PC-9 (cell line): Measurements from ENCODE around the gene RPS19BP1.

Experiments used
- EZH2 ChIP-seq: fragments of 200-600 bp; sonication (generic); IDR thresholded peaks from 2 replicates; pipeline ENCODE4 v1.8.0; 2017; ENCODE audit warnings: antibody characterized with exemption, low read depth
- TF ChIP-seq, protein P1 (sequence below): fragments of 200-600 bp; sonication (generic); conservative IDR thresholded peaks from 2 replicates; pipeline ENCODE4 v1.6.1; 2017; ENCODE audit warnings: mixed run types, antibody characterized with exemption, mild to moderate bottlenecking, moderate library complexity

DNA sequence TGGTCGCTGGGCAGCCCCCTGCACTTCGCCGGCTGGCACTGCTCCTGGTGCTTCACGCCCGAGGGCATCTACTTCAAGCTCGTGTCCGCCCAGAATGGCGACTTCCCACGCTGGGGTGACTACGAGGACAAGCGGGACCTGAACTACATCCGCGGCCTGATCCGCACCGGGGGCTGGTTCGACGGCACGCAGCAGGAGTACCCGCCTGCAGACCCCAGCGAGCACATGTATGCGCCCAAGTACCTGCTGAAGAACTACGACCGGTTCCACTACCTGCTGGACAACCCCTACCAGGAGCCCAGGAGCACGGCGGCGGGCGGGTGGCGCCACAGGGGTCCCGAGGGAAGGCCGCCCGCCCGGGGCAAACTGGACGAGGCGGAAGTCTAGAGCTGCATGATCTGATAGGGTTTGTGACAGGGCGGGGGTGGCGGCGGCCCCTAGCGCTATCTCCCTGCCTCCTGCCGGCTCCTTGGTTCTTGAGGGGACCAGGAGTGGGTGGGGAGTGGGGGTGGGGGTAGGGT lies 43.9 kb downstream of the RPS19BP1 start:
- TF ChIP-seq EZH2, result no peak
- TF ChIP-seq, protein P1, sequence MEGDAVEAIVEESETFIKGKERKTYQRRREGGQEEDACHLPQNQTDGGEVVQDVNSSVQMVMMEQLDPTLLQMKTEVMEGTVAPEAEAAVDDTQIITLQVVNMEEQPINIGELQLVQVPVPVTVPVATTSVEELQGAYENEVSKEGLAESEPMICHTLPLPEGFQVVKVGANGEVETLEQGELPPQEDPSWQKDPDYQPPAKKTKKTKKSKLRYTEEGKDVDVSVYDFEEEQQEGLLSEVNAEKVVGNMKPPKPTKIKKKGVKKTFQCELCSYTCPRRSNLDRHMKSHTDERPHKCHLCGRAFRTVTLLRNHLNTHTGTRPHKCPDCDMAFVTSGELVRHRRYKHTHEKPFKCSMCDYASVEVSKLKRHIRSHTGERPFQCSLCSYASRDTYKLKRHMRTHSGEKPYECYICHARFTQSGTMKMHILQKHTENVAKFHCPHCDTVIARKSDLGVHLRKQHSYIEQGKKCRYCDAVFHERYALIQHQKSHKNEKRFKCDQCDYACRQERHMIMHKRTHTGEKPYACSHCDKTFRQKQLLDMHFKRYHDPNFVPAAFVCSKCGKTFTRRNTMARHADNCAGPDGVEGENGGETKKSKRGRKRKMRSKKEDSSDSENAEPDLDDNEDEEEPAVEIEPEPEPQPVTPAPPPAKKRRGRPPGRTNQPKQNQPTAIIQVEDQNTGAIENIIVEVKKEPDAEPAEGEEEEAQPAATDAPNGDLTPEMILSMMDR, result no peak
